ENCODE results near the gene IZUMO3. TPM values are rescaled to one million over a fixed set of nuclear protein-coding genes. Genes with fewer than 3 reads are reported as not detected.

The IZUMO3 gene
- total RNA-seq, 1 experiment from 2014 or later, result not detected

DNA sequence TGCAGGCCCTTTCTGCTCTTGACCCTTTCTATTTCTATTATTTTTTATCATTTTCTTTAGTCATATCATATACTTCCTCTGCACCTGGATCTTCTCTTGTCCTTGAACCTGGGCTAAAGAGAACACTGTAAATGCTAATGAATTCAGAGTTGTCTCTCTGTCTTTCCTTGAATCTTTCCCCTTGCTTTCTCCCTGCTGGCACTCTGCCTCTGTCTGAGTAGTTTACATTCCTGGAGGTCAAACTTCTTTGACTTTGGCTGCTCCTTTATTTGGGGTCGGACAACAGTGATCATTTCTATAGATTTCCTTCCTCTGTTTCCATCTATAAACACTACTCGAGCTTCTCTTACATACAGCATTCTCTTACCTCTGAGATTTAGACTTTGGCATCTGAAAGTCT is 47.1 kb downstream of the IZUMO3 start:
- H3K36me3 ChIP-seq (ENCODE audit: control insufficient read depth, insufficient read depth, low read length), result no peaks in the 10 kb centered on the region
- in situ Hi-C loops (cut with HindIII; ENCODE audit: low pct_unique_long_range_greater_than_20kb, low sequenced_read_pairs) (no loop called here), intact Hi-C loops (cut with micrococcal nuclease; ENCODE audit: unreplicated experiment) (no loop called here)
- no peaks in the 10 kb centered on the region for H3K4me1 ChIP-seq (ENCODE audit: control insufficient read depth, insufficient read depth, low read length)
- TF ChIP-seq SIN3A (IDR thresholded peaks at IDR 0.05; ENCODE audit: borderline replicate concordance, insufficient read depth, low read depth, low read length) (no peak), POLR2AphosphoS5 (IDR thresholded peaks at IDR 0.05; ENCODE audit: low read depth, low read length) (no peak), TCF7L2 (IDR thresholded peaks at IDR 0.05; ENCODE audit: low read depth, low read length) (no peak)
- TF ChIP-seq, protein P1, sequence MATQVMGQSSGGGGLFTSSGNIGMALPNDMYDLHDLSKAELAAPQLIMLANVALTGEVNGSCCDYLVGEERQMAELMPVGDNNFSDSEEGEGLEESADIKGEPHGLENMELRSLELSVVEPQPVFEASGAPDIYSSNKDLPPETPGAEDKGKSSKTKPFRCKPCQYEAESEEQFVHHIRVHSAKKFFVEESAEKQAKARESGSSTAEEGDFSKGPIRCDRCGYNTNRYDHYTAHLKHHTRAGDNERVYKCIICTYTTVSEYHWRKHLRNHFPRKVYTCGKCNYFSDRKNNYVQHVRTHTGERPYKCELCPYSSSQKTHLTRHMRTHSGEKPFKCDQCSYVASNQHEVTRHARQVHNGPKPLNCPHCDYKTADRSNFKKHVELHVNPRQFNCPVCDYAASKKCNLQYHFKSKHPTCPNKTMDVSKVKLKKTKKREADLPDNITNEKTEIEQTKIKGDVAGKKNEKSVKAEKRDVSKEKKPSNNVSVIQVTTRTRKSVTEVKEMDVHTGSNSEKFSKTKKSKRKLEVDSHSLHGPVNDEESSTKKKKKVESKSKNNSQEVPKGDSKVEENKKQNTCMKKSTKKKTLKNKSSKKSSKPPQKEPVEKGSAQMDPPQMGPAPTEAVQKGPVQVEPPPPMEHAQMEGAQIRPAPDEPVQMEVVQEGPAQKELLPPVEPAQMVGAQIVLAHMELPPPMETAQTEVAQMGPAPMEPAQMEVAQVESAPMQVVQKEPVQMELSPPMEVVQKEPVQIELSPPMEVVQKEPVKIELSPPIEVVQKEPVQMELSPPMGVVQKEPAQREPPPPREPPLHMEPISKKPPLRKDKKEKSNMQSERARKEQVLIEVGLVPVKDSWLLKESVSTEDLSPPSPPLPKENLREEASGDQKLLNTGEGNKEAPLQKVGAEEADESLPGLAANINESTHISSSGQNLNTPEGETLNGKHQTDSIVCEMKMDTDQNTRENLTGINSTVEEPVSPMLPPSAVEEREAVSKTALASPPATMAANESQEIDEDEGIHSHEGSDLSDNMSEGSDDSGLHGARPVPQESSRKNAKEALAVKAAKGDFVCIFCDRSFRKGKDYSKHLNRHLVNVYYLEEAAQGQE (IDR thresholded peaks at IDR 0.05; ENCODE audit: insufficient read depth in 1 of 2, low read depth in 2 of 2, low read length in 1 of 2), result no peak
- TF ChIP-seq, protein P2, sequence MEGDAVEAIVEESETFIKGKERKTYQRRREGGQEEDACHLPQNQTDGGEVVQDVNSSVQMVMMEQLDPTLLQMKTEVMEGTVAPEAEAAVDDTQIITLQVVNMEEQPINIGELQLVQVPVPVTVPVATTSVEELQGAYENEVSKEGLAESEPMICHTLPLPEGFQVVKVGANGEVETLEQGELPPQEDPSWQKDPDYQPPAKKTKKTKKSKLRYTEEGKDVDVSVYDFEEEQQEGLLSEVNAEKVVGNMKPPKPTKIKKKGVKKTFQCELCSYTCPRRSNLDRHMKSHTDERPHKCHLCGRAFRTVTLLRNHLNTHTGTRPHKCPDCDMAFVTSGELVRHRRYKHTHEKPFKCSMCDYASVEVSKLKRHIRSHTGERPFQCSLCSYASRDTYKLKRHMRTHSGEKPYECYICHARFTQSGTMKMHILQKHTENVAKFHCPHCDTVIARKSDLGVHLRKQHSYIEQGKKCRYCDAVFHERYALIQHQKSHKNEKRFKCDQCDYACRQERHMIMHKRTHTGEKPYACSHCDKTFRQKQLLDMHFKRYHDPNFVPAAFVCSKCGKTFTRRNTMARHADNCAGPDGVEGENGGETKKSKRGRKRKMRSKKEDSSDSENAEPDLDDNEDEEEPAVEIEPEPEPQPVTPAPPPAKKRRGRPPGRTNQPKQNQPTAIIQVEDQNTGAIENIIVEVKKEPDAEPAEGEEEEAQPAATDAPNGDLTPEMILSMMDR (IDR thresholded peaks at IDR 0.05), result no peak
- no peak overlapping the region for H3K4me3 ChIP-seq (ENCODE audit: low read depth in 2 of 2, low read length in 2 of 2)
- POLR2A ChIA-PET, result no interaction called here
- H3K27ac ChIP-seq (ENCODE audit: low read length), result no peak overlapping the region
- no peak for ATAC-seq
- BruUV-seq (replicated peaks), result no TSS peak
- CTCF ChIA-PET, result no interaction called here
- no peak for DNase-seq (ENCODE audit: low read depth, low spot score)
- H3K27me3 ChIP-seq (ENCODE audit: control insufficient read depth, insufficient read depth, low read length), result no peaks in the 10 kb centered on the region
- H3K9me3 ChIP-seq (ENCODE audit: control insufficient read depth, insufficient read depth, low read depth, low read length), result no peaks in the 10 kb centered on the region

DNA sequence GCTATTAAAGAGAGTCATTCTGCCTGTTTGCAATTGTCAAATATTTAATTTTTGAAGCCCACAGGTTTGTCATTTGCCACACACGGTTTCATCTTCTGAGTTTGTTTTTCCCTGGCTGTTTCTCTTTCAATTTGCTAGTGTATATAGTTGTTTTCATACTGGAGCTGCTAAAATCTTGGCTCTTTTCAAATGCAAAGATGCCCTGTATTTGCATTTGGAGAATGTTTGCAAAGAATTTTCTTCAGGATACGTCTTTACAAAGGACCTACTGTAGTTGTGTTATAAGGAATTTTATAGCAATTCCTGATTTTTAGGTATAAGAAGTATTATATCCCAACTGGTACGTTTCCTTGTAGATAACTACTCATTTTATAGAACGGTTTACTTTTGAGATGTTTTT is 48.0 kb downstream of the IZUMO3 start:
- no peaks in the 10 kb centered on the region for H3K4me1 ChIP-seq (ENCODE audit: control insufficient read depth, insufficient read depth, low read length)
- no peak for DNase-seq (ENCODE audit: low read depth, low spot score)
- TF ChIP-seq, protein P2 (IDR thresholded peaks at IDR 0.05), result no peak
- TF ChIP-seq TCF7L2 (IDR thresholded peaks at IDR 0.05; ENCODE audit: low read depth, low read length) (no peak), POLR2AphosphoS5 (IDR thresholded peaks at IDR 0.05; ENCODE audit: low read depth, low read length) (no peak)
- TF ChIP-seq, protein P1 (IDR thresholded peaks at IDR 0.05; ENCODE audit: insufficient read depth in 1 of 2, low read depth in 2 of 2, low read length in 1 of 2), result no peak
- in situ Hi-C loops (cut with HindIII; ENCODE audit: low pct_unique_long_range_greater_than_20kb, low sequenced_read_pairs), result no loop called here
- CTCF ChIA-PET, result no interaction called here
- H3K9me3 ChIP-seq (ENCODE audit: control insufficient read depth, insufficient read depth, low read depth, low read length), result no peaks in the 10 kb centered on the region
- intact Hi-C loops (cut with micrococcal nuclease; ENCODE audit: unreplicated experiment), result no loop called here
- no peak overlapping the region for H3K4me3 ChIP-seq (ENCODE audit: low read depth in 2 of 2, low read length in 2 of 2)
- no peak for ATAC-seq
- POLR2A ChIA-PET, result no interaction called here
- BruUV-seq (replicated peaks), result no TSS peak
- no peaks in the 10 kb centered on the region for H3K27me3 ChIP-seq (ENCODE audit: control insufficient read depth, insufficient read depth, low read length)
- no peak overlapping the region for H3K27ac ChIP-seq (ENCODE audit: low read length)
- H3K36me3 ChIP-seq (ENCODE audit: control insufficient read depth, insufficient read depth, low read length), result no peaks in the 10 kb centered on the region

Measured in Panc1 (cell line).